ENCODE results near the gene FXYD5.

The FXYD5 gene

GRCh38 chr19:35155981-35156672 lies 1.6 kb downstream of the FXYD5 start:
- TF ChIP-seq CTCF (IDR thresholded peaks at IDR 0.05; ENCODE audit: insufficient read depth, low read length, poor library complexity, severe bottlenecking): no peak
- DNase-seq (ENCODE audit: extremely low read depth, insufficient read length): no peak
- peaks cover 12% of the 10 kb centered on the region for H3K36me3 ChIP-seq (ENCODE audit: control insufficient read depth, insufficient read depth, low read length)
- no peaks in the 10 kb centered on the region for H3K27me3 ChIP-seq (replicated peaks; ENCODE audit: control insufficient read depth, insufficient read depth, low read length)
- peak overlapping the region; percentile 78 for H3K4me3 ChIP-seq (replicated peaks; ENCODE audit: low read depth, low read length)

- Histone ChIP-seq H3K36me3 (ENCODE audit: control insufficient read depth, insufficient read depth, low read length) (peaks cover 16% of the 10 kb centered on the region), H3K4me3 (replicated peaks; ENCODE audit: low read depth, low read length) (no peak overlapping the region), H3K27me3 (replicated peaks; ENCODE audit: control insufficient read depth, insufficient read depth, low read length) (no peaks in the 10 kb centered on the region)
- DNase-seq (ENCODE audit: extremely low read depth, insufficient read length): no peak
- no peak for TF ChIP-seq CTCF (IDR thresholded peaks at IDR 0.05; ENCODE audit: insufficient read depth, low read length, poor library complexity, severe bottlenecking)
Measured at GRCh38 chr19:35156673-35157014, 2.1 kb downstream of the FXYD5 start.

- no peak for DNase-seq (ENCODE audit: extremely low read depth, insufficient read length)
- peaks cover 21% of the 10 kb centered on the region for H3K36me3 ChIP-seq (ENCODE audit: control insufficient read depth, insufficient read depth, low read length)
- no peak for TF ChIP-seq CTCF (IDR thresholded peaks at IDR 0.05; ENCODE audit: insufficient read depth, low read length, poor library complexity, severe bottlenecking)
- H3K27me3 ChIP-seq (replicated peaks; ENCODE audit: control insufficient read depth, insufficient read depth, low read length): no peaks in the 10 kb centered on the region
- H3K4me3 ChIP-seq (replicated peaks; ENCODE audit: low read depth, low read length): no peak overlapping the region
Measured at GRCh38 chr19:35157431-35157830, 2.9 kb downstream of the FXYD5 start.

- DNase-seq (ENCODE audit: extremely low read depth, insufficient read length): no peak
- no peak for TF ChIP-seq CTCF (IDR thresholded peaks at IDR 0.05; ENCODE audit: insufficient read depth, low read length, poor library complexity, severe bottlenecking)
- H3K36me3 ChIP-seq (ENCODE audit: control insufficient read depth, insufficient read depth, low read length): peaks cover 31% of the 10 kb centered on the region
Measured at GRCh38 chr19:35159606-35160005, 5.1 kb downstream of the FXYD5 start.

GRCh38 chr19:35160629-35161433 lies 6.3 kb downstream of the FXYD5 start:
- no peak for TF ChIP-seq CTCF (IDR thresholded peaks at IDR 0.05; ENCODE audit: insufficient read depth, low read length, poor library complexity, severe bottlenecking)
- no peak for DNase-seq (ENCODE audit: extremely low read depth, insufficient read length)
- H3K4me3 ChIP-seq (replicated peaks; ENCODE audit: low read depth, low read length): no peak overlapping the region

More at GRCh38 chr19:35159606-35160005, 5.1 kb downstream of the FXYD5 start:
- H3K4me3 ChIP-seq (replicated peaks; ENCODE audit: low read depth, low read length): no peak overlapping the region
- no peaks in the 10 kb centered on the region for H3K27me3 ChIP-seq (replicated peaks; ENCODE audit: control insufficient read depth, insufficient read depth, low read length)

More at GRCh38 chr19:35160629-35161433, 6.3 kb downstream of the FXYD5 start:
- no peaks in the 10 kb centered on the region for H3K27me3 ChIP-seq (replicated peaks; ENCODE audit: control insufficient read depth, insufficient read depth, low read length)
- peaks cover 33% of the 10 kb centered on the region for H3K36me3 ChIP-seq (ENCODE audit: control insufficient read depth, insufficient read depth, low read length)
